Measurements from ENCODE around the gene BMPR1B.

Gene BMPR1B

DNA sequence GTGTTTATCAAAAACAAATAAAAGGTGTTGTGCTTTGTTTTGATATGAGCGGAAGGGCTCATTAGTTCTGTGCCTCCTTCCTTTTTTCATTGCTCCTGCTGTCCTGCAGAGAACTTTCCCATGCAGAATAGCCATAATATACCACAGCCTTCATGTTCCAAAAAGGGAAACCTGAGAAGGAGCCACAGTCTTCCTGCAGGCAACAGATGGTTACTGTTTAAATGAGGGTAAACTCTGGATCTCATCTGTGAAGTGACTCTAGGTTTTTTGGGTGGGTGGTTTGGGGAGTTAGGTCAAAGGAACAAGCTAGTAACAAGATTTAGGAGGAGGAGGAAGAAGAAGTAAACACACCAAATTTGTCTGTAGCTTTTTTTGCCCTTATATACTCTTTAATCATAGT, 131.8 kb downstream of the BMPR1B start:
- Histone ChIP-seq H3K36me3 (replicated peaks; ENCODE audit: insufficient read depth, low read length) (no peaks in the 10 kb centered on the region), H3K27me3 (replicated peaks; ENCODE audit: insufficient read depth, low read length) (no peaks in the 10 kb centered on the region), H3F3A (ENCODE audit: insufficient read depth, low read length) (no peaks in the 10 kb centered on the region), H2AFZ (ENCODE audit: low read length) (no peak overlapping the region), H4K20me1 (ENCODE audit: insufficient read depth, low read length) (no peaks in the 10 kb centered on the region), H3K9me2 (replicated peaks; ENCODE audit: insufficient read depth, low read length) (no peaks in the 10 kb centered on the region), H3K79me2 (ENCODE audit: low read length) (no peaks in the 10 kb centered on the region), H3K4me3 (ENCODE audit: low read length) (no peak overlapping the region), H3K9me3 (replicated peaks; ENCODE audit: insufficient read depth, low read length) (no peaks in the 10 kb centered on the region), H3K4me2 (ENCODE audit: low read depth, low read length) (no peak overlapping the region), H3K9ac (ENCODE audit: low read length) (no peak overlapping the region), H3K4me1 (ENCODE audit: low read length) (no peaks in the 10 kb centered on the region), H3K27ac (ENCODE audit: low read length) (no peak overlapping the region)
- TF ChIP-seq, protein P1, sequence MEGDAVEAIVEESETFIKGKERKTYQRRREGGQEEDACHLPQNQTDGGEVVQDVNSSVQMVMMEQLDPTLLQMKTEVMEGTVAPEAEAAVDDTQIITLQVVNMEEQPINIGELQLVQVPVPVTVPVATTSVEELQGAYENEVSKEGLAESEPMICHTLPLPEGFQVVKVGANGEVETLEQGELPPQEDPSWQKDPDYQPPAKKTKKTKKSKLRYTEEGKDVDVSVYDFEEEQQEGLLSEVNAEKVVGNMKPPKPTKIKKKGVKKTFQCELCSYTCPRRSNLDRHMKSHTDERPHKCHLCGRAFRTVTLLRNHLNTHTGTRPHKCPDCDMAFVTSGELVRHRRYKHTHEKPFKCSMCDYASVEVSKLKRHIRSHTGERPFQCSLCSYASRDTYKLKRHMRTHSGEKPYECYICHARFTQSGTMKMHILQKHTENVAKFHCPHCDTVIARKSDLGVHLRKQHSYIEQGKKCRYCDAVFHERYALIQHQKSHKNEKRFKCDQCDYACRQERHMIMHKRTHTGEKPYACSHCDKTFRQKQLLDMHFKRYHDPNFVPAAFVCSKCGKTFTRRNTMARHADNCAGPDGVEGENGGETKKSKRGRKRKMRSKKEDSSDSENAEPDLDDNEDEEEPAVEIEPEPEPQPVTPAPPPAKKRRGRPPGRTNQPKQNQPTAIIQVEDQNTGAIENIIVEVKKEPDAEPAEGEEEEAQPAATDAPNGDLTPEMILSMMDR (IDR thresholded peaks at IDR 0.05; ENCODE audit: low read length), result no peak
- TF ChIP-seq EZH2phosphoT487 (IDR thresholded peaks at IDR 0.05; ENCODE audit: low read length), result no peak
- TF ChIP-seq EZH2 (optimal IDR thresholded peaks at IDR 0.05; ENCODE audit: low read depth, low read length), result no peak
- no peak for DNase-seq

GRCh38 chr4:94889946-94890345, 132.2 kb downstream of the BMPR1B start:
- H3K27ac ChIP-seq (ENCODE audit: low read length), result no peak overlapping the region
- no peak overlapping the region for H3K4me2 ChIP-seq (ENCODE audit: low read depth, low read length)
- H3K27me3 ChIP-seq (replicated peaks; ENCODE audit: insufficient read depth, low read length), result no peaks in the 10 kb centered on the region
- no peak overlapping the region for H3K4me3 ChIP-seq (ENCODE audit: low read length)
- no peaks in the 10 kb centered on the region for H3K4me1 ChIP-seq (ENCODE audit: low read length)
- no peak for DNase-seq
- H3K79me2 ChIP-seq (ENCODE audit: low read length), result no peaks in the 10 kb centered on the region
- H3K9me2 ChIP-seq (replicated peaks; ENCODE audit: insufficient read depth, low read length), result no peaks in the 10 kb centered on the region
- no peaks in the 10 kb centered on the region for H3F3A ChIP-seq (ENCODE audit: insufficient read depth, low read length)
- TF ChIP-seq EZH2 (optimal IDR thresholded peaks at IDR 0.05; ENCODE audit: low read depth, low read length) (no peak), EZH2phosphoT487 (IDR thresholded peaks at IDR 0.05; ENCODE audit: low read length) (no peak)
- TF ChIP-seq, protein P1 (IDR thresholded peaks at IDR 0.05; ENCODE audit: low read length), result no peak
- no peak overlapping the region for H2AFZ ChIP-seq (ENCODE audit: low read length)
- H3K9ac ChIP-seq (ENCODE audit: low read length), result no peak overlapping the region
- H3K9me3 ChIP-seq (replicated peaks; ENCODE audit: insufficient read depth, low read length), result no peaks in the 10 kb centered on the region
- H3K36me3 ChIP-seq (replicated peaks; ENCODE audit: insufficient read depth, low read length), result no peaks in the 10 kb centered on the region
- H4K20me1 ChIP-seq (ENCODE audit: insufficient read depth, low read length), result no peaks in the 10 kb centered on the region

DNA sequence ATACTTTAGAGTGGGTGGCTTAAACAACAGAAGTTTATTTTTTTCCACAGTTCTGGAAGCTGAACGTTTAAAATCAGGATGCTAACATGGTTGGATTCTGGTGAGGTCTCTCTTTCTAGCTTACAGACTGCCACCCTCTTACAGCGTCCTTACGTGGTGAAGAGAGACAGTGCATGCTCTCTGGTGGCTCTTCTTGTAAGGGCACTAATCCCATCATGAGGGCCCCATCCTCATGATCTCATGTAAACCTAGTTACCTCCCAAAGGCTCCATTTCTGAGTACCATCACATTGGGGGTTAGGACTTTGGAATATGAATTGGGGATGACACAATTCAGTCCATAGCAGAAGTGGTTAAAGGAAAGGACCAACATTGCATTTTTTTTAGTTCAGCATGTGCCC, 132.8 kb downstream of the BMPR1B start:
- DNase-seq, result no peak
- no peaks in the 10 kb centered on the region for H4K20me1 ChIP-seq (ENCODE audit: insufficient read depth, low read length)
- no peaks in the 10 kb centered on the region for H3F3A ChIP-seq (ENCODE audit: insufficient read depth, low read length)

More for the DNA sequence above, 132.8 kb downstream of the BMPR1B start:
- TF ChIP-seq EZH2 (optimal IDR thresholded peaks at IDR 0.05; ENCODE audit: low read depth, low read length) (no peak), EZH2phosphoT487 (IDR thresholded peaks at IDR 0.05; ENCODE audit: low read length) (no peak)
- TF ChIP-seq, protein P1 (IDR thresholded peaks at IDR 0.05; ENCODE audit: low read length), result no peak
- H3K9me3 ChIP-seq (replicated peaks; ENCODE audit: insufficient read depth, low read length), result no peaks in the 10 kb centered on the region
- H3K27ac ChIP-seq (ENCODE audit: low read length), result no peak overlapping the region
- H3K27me3 ChIP-seq (replicated peaks; ENCODE audit: insufficient read depth, low read length), result no peaks in the 10 kb centered on the region
- no peak overlapping the region for H3K4me2 ChIP-seq (ENCODE audit: low read depth, low read length)
- no peak overlapping the region for H3K9ac ChIP-seq (ENCODE audit: low read length)
- H3K36me3 ChIP-seq (replicated peaks; ENCODE audit: insufficient read depth, low read length), result no peaks in the 10 kb centered on the region
- no peak overlapping the region for H3K4me3 ChIP-seq (ENCODE audit: low read length)
- no peak overlapping the region for H2AFZ ChIP-seq (ENCODE audit: low read length)
- H3K9me2 ChIP-seq (replicated peaks; ENCODE audit: insufficient read depth, low read length), result no peaks in the 10 kb centered on the region
- no peaks in the 10 kb centered on the region for H3K4me1 ChIP-seq (ENCODE audit: low read length)
- no peaks in the 10 kb centered on the region for H3K79me2 ChIP-seq (ENCODE audit: low read length)

Data from MM.1S (cell line).